ENCODE data around the gene NPY5R.

Gene NPY5R

DNA sequence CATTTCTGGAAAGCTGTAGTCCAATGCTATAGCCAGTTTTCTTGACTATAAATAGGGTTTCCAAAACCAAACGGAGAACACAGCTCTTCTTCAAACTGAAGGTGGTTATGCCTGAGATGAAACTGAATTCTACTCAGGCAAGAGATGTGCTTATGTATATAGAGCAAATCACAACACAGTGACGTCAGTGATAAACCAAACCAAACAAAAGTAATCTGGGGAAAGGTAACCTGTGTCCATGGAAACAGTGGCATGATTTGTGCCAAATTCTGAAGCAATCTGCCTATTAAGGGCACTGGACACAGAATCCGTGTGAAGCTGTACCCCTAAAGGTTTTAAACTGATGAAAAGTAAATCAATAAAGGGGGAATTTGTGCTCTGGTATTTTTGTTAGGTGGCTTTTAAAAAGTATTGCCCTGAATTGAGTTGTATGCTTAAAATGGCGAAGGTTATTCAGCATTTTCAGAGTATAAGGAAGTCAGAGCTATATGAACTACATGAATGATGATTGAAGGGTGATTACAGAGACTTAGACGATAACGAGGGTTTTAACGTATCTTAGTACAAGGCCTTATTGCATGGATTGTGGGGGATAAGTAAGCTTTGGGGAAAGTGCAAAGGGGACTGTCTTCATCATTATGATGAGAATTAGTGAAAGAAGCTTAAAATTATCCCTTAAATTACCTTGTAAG lies 38.6 kb downstream of the NPY5R start:
- H3K4me2 ChIP-seq (ENCODE audit: low read depth, low read length, poor library complexity, severe bottlenecking): no peak overlapping the region
- H2AFZ ChIP-seq (ENCODE audit: low read length): no peak overlapping the region
- no peaks in the 10 kb centered on the region for H3K9me3 ChIP-seq (ENCODE audit: insufficient read depth, low read depth, low read length)
- no peaks in the 10 kb centered on the region for H3F3A ChIP-seq (ENCODE audit: low read depth)
- no peaks in the 10 kb centered on the region for H3K27me3 ChIP-seq (ENCODE audit: insufficient read depth, low read length, poor library complexity, severe bottlenecking)
- H4K20me1 ChIP-seq (ENCODE audit: insufficient read depth, low read length, poor library complexity, severe bottlenecking): no peaks in the 10 kb centered on the region
- H3K4me3 ChIP-seq (ENCODE audit: low read length, poor library complexity, severe bottlenecking): no peak overlapping the region
- TF ChIP-seq, protein P1, sequence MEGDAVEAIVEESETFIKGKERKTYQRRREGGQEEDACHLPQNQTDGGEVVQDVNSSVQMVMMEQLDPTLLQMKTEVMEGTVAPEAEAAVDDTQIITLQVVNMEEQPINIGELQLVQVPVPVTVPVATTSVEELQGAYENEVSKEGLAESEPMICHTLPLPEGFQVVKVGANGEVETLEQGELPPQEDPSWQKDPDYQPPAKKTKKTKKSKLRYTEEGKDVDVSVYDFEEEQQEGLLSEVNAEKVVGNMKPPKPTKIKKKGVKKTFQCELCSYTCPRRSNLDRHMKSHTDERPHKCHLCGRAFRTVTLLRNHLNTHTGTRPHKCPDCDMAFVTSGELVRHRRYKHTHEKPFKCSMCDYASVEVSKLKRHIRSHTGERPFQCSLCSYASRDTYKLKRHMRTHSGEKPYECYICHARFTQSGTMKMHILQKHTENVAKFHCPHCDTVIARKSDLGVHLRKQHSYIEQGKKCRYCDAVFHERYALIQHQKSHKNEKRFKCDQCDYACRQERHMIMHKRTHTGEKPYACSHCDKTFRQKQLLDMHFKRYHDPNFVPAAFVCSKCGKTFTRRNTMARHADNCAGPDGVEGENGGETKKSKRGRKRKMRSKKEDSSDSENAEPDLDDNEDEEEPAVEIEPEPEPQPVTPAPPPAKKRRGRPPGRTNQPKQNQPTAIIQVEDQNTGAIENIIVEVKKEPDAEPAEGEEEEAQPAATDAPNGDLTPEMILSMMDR (conservative IDR thresholded peaks at IDR 0.05; ENCODE audit: low read length): no peak
- no peak for TF ChIP-seq EZH2phosphoT487 (IDR thresholded peaks at IDR 0.05; ENCODE audit: borderline replicate concordance)
- no peaks in the 10 kb centered on the region for H3K36me3 ChIP-seq (ENCODE audit: insufficient read depth, low read length)
- H3K9me2 ChIP-seq (replicated peaks; ENCODE audit: low read depth, low read length): no peaks in the 10 kb centered on the region
- H3K4me1 ChIP-seq (ENCODE audit: insufficient read depth, low read length, poor library complexity, severe bottlenecking): no peaks in the 10 kb centered on the region
- H3K79me2 ChIP-seq (ENCODE audit: insufficient read depth, low read length): no peaks in the 10 kb centered on the region
- no peak overlapping the region for H3K9ac ChIP-seq (ENCODE audit: low read depth, low read length, poor library complexity, severe bottlenecking)

DNA sequence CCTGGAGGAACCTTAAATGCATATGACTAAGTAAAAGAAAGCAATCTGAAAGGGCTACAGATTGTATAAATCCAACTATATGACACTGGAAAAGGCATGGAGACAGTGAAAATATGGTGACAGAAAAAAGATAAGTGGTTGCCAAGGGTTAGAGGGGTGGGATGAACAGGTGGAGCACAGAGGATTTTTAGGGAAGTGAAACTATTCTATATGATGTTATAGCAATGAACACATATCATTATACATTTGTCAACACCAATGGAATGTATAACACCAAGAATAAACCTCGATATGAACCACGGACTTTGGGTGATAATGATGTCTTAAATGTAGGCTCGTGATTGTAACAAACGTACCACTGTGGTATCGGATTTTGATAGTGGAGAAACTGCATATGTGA lies 40.7 kb downstream of the NPY5R start:
- Histone ChIP-seq H3K36me3 (ENCODE audit: insufficient read depth, low read length) (no peaks in the 10 kb centered on the region), H3K4me1 (ENCODE audit: insufficient read depth, low read length, poor library complexity, severe bottlenecking) (no peaks in the 10 kb centered on the region), H3K4me3 (ENCODE audit: low read length, poor library complexity, severe bottlenecking) (no peak overlapping the region), H3K4me2 (ENCODE audit: low read depth, low read length, poor library complexity, severe bottlenecking) (no peak overlapping the region), H3F3A (ENCODE audit: low read depth) (no peaks in the 10 kb centered on the region), H3K9me3 (ENCODE audit: insufficient read depth, low read depth, low read length) (no peaks in the 10 kb centered on the region), H4K20me1 (ENCODE audit: insufficient read depth, low read length, poor library complexity, severe bottlenecking) (no peaks in the 10 kb centered on the region), H3K9me2 (replicated peaks; ENCODE audit: low read depth, low read length) (no peaks in the 10 kb centered on the region), H3K79me2 (ENCODE audit: insufficient read depth, low read length) (no peaks in the 10 kb centered on the region), H2AFZ (ENCODE audit: low read length) (no peak overlapping the region), H3K9ac (ENCODE audit: low read depth, low read length, poor library complexity, severe bottlenecking) (no peak overlapping the region), H3K27me3 (ENCODE audit: insufficient read depth, low read length, poor library complexity, severe bottlenecking) (no peaks in the 10 kb centered on the region)
- TF ChIP-seq, protein P1 (conservative IDR thresholded peaks at IDR 0.05; ENCODE audit: low read length): no peak
- TF ChIP-seq EZH2phosphoT487 (IDR thresholded peaks at IDR 0.05; ENCODE audit: borderline replicate concordance): no peak

DNA sequence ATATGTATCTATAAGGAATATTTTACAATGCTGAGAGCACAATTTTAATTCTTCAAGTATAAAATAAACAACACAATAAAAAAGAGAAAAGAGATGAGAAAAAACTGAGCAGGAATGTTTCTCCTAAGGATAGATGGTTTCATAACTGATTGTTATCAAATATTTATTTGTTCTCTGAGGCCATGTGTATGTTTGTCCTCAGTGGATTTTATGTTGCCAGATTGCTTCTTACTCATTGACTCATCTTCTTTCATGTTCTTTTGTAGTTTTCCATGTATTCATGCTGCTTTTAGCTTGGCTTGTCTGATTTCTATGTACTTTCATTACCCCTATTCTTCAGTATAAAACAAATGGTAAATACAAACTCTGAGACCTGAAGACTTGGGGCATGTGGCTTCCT lies 41.2 kb downstream of the NPY5R start:
- Histone ChIP-seq H3K4me2 (ENCODE audit: low read depth, low read length, poor library complexity, severe bottlenecking) (no peak overlapping the region), H3K4me1 (ENCODE audit: insufficient read depth, low read length, poor library complexity, severe bottlenecking) (no peaks in the 10 kb centered on the region), H3K79me2 (ENCODE audit: insufficient read depth, low read length) (no peaks in the 10 kb centered on the region), H3K36me3 (ENCODE audit: insufficient read depth, low read length) (no peaks in the 10 kb centered on the region), H3K9me3 (ENCODE audit: insufficient read depth, low read depth, low read length) (no peaks in the 10 kb centered on the region), H3K9ac (ENCODE audit: low read depth, low read length, poor library complexity, severe bottlenecking) (no peak overlapping the region), H3F3A (ENCODE audit: low read depth) (no peaks in the 10 kb centered on the region), H3K27me3 (ENCODE audit: insufficient read depth, low read length, poor library complexity, severe bottlenecking) (no peaks in the 10 kb centered on the region), H4K20me1 (ENCODE audit: insufficient read depth, low read length, poor library complexity, severe bottlenecking) (no peaks in the 10 kb centered on the region), H2AFZ (ENCODE audit: low read length) (no peak overlapping the region), H3K4me3 (ENCODE audit: low read length, poor library complexity, severe bottlenecking) (no peak overlapping the region), H3K9me2 (replicated peaks; ENCODE audit: low read depth, low read length) (no peaks in the 10 kb centered on the region)
- no peak for TF ChIP-seq EZH2phosphoT487 (IDR thresholded peaks at IDR 0.05; ENCODE audit: borderline replicate concordance)
- TF ChIP-seq, protein P1 (conservative IDR thresholded peaks at IDR 0.05; ENCODE audit: low read length): no peak
